ENCODE measurements around the gene RAB28. TPM values are rescaled to one million over a fixed set of nuclear protein-coding genes. Genes with fewer than 3 reads are reported as not detected.

The RAB28 gene
- total and polyA plus RNA-seq, 4 donors = 14.7 to 20.6 (median 18.1) TPM

DNA sequence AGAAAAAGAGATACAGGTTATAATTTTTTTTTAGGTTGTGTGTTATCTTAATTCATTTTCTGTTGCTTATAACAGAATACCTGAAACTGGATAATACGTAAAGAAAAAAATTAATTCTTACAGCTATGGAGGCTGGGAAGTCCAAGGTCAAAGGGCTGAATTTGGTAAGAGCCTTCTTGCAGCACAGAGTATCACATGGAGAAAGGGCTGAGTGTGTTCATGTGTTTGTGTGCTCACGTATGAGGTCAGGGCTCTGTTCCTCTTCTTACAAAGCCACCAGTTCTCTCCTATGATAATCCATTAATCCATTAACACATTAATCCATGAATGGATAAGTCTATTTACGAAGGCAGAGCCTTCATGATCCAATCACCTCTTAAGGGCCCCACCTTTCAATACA lies 8.6 kb upstream of the RAB28 start:
- H3K36me3 ChIP-seq (ENCODE audit: control insufficient read depth in 1 of 2, insufficient read depth in 2 of 2, low read length in 1 of 2) = no peaks in the 10 kb centered on the region
- WGBS, 2 donors = 81 to 87% methylated on average over 3 of the region's 3 CpGs
- H3K27me3 ChIP-seq (ENCODE audit: control insufficient read depth in 1 of 2, insufficient read depth in 2 of 2, low read length in 1 of 2) = no peaks in the 10 kb centered on the region
- H3K4me1 ChIP-seq (ENCODE audit: control insufficient read depth in 1 of 2, insufficient read depth in 2 of 2, low read length in 2 of 2) = no peaks in the 10 kb centered on the region
- H3K4me3 ChIP-seq (ENCODE audit: low read length in 2 of 2) = no peak overlapping the region
- DNase-seq (no peak), ATAC-seq (ENCODE audit: low FRiP score) (no peak)
- intact Hi-C loops (cut with DNase I) = no loop called here
- peaks cover 1% of the 10 kb centered on the region for H3K9me3 ChIP-seq (ENCODE audit: control insufficient read depth, low read length)
- H3K27ac ChIP-seq (ENCODE audit: low read depth in 1 of 2, low read length in 2 of 2) = no peak overlapping the region

GRCh38 chr4:13484749-13485221 lies 645 bp upstream of the RAB28 start:
- intact Hi-C loops (cut with DNase I) = loop anchor here (5.0 to 10.0 kb wide), 2 partner anchors 140 to 632 kb away; partner anchors contain the start of gene BOD1L1 (in 1 of the 2)
- WGBS, 2 donors = 2 to 5% methylated on average over 23 of the region's 23 CpGs
- no peak for ATAC-seq (ENCODE audit: low FRiP score)

GRCh38 chr4:13483768-13484121 lies 395 bp downstream of the RAB28 start:
- ATAC-seq (ENCODE audit: low FRiP score) (peak; percentile 85), DNase-seq (peak in 1 of 2 donors; percentile 71)
- WGBS, 2 donors = 0% methylated on average over 22 to 30 of the region's 30 CpGs
- intact Hi-C loops (cut with DNase I) = loop anchor here (5.0 to 10.0 kb wide), 2 partner anchors 141 to 631 kb away; partner anchors contain the start of gene BOD1L1 (in 1 of the 2)
- no peaks in the 10 kb centered on the region for H3K27me3 ChIP-seq (ENCODE audit: control insufficient read depth in 1 of 2, insufficient read depth in 2 of 2, low read length in 1 of 2)
- H3K36me3 ChIP-seq (ENCODE audit: control insufficient read depth in 1 of 2, insufficient read depth in 2 of 2, low read length in 1 of 2) = no peaks in the 10 kb centered on the region
- peak overlapping the region; percentile 88 to 90 for H3K4me3 ChIP-seq (ENCODE audit: low read length in 2 of 2)
- peaks cover 2% of the 10 kb centered on the region for H3K9me3 ChIP-seq (ENCODE audit: control insufficient read depth, low read length)
- H3K4me1 ChIP-seq (ENCODE audit: control insufficient read depth in 1 of 2, insufficient read depth in 2 of 2, low read length in 2 of 2) = peaks cover 0 to 3% of the 10 kb centered on the region in 2 donors
- peak overlapping the region; percentile 38 to 87 for H3K27ac ChIP-seq (ENCODE audit: low read depth in 1 of 2, low read length in 2 of 2)

More at GRCh38 chr4:13484749-13485221, 645 bp upstream of the RAB28 start:
- no peak for DNase-seq
- H3K4me3 ChIP-seq (ENCODE audit: low read length in 2 of 2) = peak overlapping the region; percentile 60 to 90
- H3K27ac ChIP-seq (ENCODE audit: low read depth in 1 of 2, low read length in 2 of 2) = peak overlapping the region in 1 of 2 donors; percentile 61
- H3K27me3 ChIP-seq (ENCODE audit: control insufficient read depth in 1 of 2, insufficient read depth in 2 of 2, low read length in 1 of 2) = no peaks in the 10 kb centered on the region
- H3K9me3 ChIP-seq (ENCODE audit: control insufficient read depth, low read length) = peaks cover 2% of the 10 kb centered on the region
- H3K4me1 ChIP-seq (ENCODE audit: control insufficient read depth in 1 of 2, insufficient read depth in 2 of 2, low read length in 2 of 2) = peaks cover 0 to 3% of the 10 kb centered on the region in 2 donors
- no peaks in the 10 kb centered on the region for H3K36me3 ChIP-seq (ENCODE audit: control insufficient read depth in 1 of 2, insufficient read depth in 2 of 2, low read length in 1 of 2)

DNA sequence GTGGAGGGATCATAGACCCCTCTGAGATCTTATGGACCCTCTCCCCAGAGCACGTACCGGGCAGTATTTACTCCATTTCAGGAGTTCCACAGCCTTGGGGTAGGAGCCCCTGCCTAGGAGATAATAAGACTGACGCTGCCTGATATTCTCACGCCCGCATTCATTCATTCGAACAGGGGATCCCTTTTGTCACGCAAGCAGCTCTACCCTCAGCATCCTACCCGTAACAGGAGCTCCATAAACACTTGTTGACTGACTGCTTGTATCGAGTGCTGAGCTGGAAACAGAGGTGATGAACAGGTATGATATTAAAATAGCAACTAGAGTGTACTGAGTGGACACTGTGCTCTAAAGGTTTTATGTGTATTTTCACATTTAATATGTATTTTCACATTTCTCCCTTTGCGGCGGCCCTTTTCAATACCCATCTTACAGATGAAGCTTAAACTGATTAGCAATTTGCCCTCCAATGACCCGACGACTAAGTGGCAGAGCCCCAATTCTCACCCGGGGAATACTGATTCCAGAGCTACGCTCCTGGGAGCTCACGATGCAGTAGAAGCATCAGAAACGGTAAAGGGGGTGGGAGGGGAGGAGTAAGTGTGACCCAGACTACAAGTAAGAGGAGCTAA lies 888 bp downstream of the RAB28 start:
- Histone ChIP-seq H3K27me3 (ENCODE audit: control insufficient read depth in 1 of 2, insufficient read depth in 2 of 2, low read length in 1 of 2) (no peaks in the 10 kb centered on the region), H3K27ac (ENCODE audit: low read depth in 1 of 2, low read length in 2 of 2) (peak overlapping the region; percentile 38 to 87), H3K36me3 (ENCODE audit: control insufficient read depth in 1 of 2, insufficient read depth in 2 of 2, low read length in 1 of 2) (no peaks in the 10 kb centered on the region), H3K4me3 (ENCODE audit: low read length in 2 of 2) (peak overlapping the region; percentile 88 to 90), H3K9me3 (ENCODE audit: control insufficient read depth, low read length) (peaks cover 2% of the 10 kb centered on the region), H3K4me1 (ENCODE audit: control insufficient read depth in 1 of 2, insufficient read depth in 2 of 2, low read length in 2 of 2) (peaks cover 0 to 3% of the 10 kb centered on the region in 2 donors)
- ATAC-seq (ENCODE audit: low FRiP score) (no peak), DNase-seq (no peak)
- intact Hi-C loops (cut with DNase I) = loop anchor here (5.0 to 10.0 kb wide), 2 partner anchors 142 to 631 kb away; partner anchors contain the start of gene BOD1L1 (in 1 of the 2)
- 6 to 8% methylated on average over 17 of the region's 17 CpGs for WGBS, 2 donors

DNA sequence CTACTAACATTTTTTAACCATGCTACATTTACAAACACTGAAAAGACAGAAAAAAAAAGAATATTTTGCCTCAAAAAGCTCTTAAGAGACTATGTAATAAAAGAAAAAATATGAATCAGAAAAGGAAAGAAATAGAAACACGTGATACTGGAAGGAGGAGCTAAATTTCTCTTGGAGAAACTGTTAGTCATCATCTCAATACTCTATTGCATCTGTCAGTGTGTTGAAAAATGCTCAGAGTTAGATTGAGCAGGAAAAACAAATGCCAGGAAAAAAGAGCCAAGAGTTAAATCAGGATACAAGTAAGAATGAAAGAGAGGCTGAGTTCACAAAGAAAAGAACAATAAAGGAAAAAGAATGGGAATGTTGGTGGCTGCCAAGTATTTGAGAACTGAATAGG lies 2.6 kb downstream of the RAB28 start:
- no peak for ATAC-seq (ENCODE audit: low FRiP score)
- Histone ChIP-seq H3K27me3 (ENCODE audit: control insufficient read depth in 1 of 2, insufficient read depth in 2 of 2, low read length in 1 of 2) (no peaks in the 10 kb centered on the region), H3K4me3 (ENCODE audit: low read length in 2 of 2) (no peak overlapping the region), H3K27ac (ENCODE audit: low read depth in 1 of 2, low read length in 2 of 2) (no peak overlapping the region), H3K9me3 (ENCODE audit: control insufficient read depth, low read length) (no peaks in the 10 kb centered on the region), H3K4me1 (ENCODE audit: control insufficient read depth in 1 of 2, insufficient read depth in 2 of 2, low read length in 2 of 2) (peaks cover 0 to 3% of the 10 kb centered on the region in 2 donors), H3K36me3 (ENCODE audit: control insufficient read depth in 1 of 2, insufficient read depth in 2 of 2, low read length in 1 of 2) (no peaks in the 10 kb centered on the region)
- intact Hi-C loops (cut with DNase I) = loop anchor here (5.0 to 10.0 kb wide), 2 partner anchors 143 to 629 kb away; partner anchors contain the start of gene BOD1L1 (in 1 of the 2)
- WGBS, 2 donors = 2 to 3% methylated on average over 1 of the region's 1 CpG
- DNase-seq = no peak

DNA sequence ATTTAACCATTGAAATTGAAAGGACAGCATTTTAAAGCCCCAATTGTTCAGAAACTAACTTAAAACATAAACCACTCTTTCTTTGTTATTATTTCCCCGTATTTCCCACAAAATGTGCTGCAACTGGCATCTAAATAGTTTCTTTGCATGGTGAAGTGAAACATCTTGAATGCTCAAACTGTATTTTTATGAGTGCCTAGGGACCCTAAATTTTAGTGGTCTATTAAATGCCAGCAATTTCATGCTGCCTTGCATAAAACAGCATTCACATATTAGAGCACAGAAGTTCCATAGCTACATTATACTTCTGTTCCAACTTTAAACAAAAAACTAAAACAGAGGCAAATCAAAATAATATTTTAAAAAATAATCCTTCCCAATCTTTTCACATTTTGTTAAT lies 5.4 kb downstream of the RAB28 start:
- peaks cover 0 to 3% of the 10 kb centered on the region in 2 donors for H3K4me1 ChIP-seq (ENCODE audit: control insufficient read depth in 1 of 2, insufficient read depth in 2 of 2, low read length in 2 of 2)
- ATAC-seq (ENCODE audit: low FRiP score) (no peak), DNase-seq (no peak)
- no peak overlapping the region for H3K27ac ChIP-seq (ENCODE audit: low read depth in 1 of 2, low read length in 2 of 2)
- no peaks in the 10 kb centered on the region for H3K27me3 ChIP-seq (ENCODE audit: control insufficient read depth in 1 of 2, insufficient read depth in 2 of 2, low read length in 1 of 2)
- no peaks in the 10 kb centered on the region for H3K9me3 ChIP-seq (ENCODE audit: control insufficient read depth, low read length)
- WGBS, 2 donors = 94 to 96% methylated on average over 1 of the region's 1 CpG
- intact Hi-C loops (cut with DNase I) = no loop called here
- H3K36me3 ChIP-seq (ENCODE audit: control insufficient read depth in 1 of 2, insufficient read depth in 2 of 2, low read length in 1 of 2) = no peaks in the 10 kb centered on the region
- H3K4me3 ChIP-seq (ENCODE audit: low read length in 2 of 2) = no peak overlapping the region

GRCh38 chr4:13478131-13478530 lies 6.0 kb downstream of the RAB28 start:
- H3K9me3 ChIP-seq (ENCODE audit: control insufficient read depth, low read length) = no peaks in the 10 kb centered on the region
- peaks cover 0 to 3% of the 10 kb centered on the region in 2 donors for H3K4me1 ChIP-seq (ENCODE audit: control insufficient read depth in 1 of 2, insufficient read depth in 2 of 2, low read length in 2 of 2)
- H3K27me3 ChIP-seq (ENCODE audit: control insufficient read depth in 1 of 2, insufficient read depth in 2 of 2, low read length in 1 of 2) = no peaks in the 10 kb centered on the region
- 96% methylated on average over 2 of the region's 2 CpGs for WGBS, 2 donors
- intact Hi-C loops (cut with DNase I) = no loop called here
- ATAC-seq (ENCODE audit: low FRiP score) = no peak
- DNase-seq = no peak
- H3K36me3 ChIP-seq (ENCODE audit: control insufficient read depth in 1 of 2, insufficient read depth in 2 of 2, low read length in 1 of 2) = no peaks in the 10 kb centered on the region
- no peak overlapping the region for H3K4me3 ChIP-seq (ENCODE audit: low read length in 2 of 2)
- H3K27ac ChIP-seq (ENCODE audit: low read depth in 1 of 2, low read length in 2 of 2) = no peak overlapping the region

DNA sequence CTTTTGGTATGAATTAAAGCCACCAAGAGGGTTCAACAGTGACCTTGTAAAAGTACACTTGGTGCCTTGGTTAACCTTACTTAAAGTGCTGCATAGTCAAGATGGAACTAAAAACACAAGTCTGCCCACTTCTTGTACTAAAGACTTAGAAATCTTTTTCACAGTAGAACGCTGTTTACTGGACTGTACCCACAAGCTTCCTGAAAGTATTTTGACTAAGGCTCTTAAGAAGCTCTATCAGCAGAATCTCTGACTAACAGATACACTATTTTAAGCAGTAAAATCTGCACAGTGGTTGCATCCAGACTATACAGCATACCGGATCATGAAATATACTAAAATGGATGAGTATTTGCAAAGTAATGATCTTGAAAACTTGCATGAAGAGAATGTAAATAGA lies 7.2 kb downstream of the RAB28 start:
- WGBS, 2 donors = 54 to 57% methylated on average over 2 of the region's 2 CpGs
- intact Hi-C loops (cut with DNase I) = no loop called here
- H3K27ac ChIP-seq (ENCODE audit: low read depth in 1 of 2, low read length in 2 of 2) = no peak overlapping the region
- no peak for DNase-seq
- no peaks in the 10 kb centered on the region for H3K36me3 ChIP-seq (ENCODE audit: control insufficient read depth in 1 of 2, insufficient read depth in 2 of 2, low read length in 1 of 2)
- H3K4me3 ChIP-seq (ENCODE audit: low read length in 2 of 2) = no peak overlapping the region
- no peaks in the 10 kb centered on the region for H3K27me3 ChIP-seq (ENCODE audit: control insufficient read depth in 1 of 2, insufficient read depth in 2 of 2, low read length in 1 of 2)
- no peaks in the 10 kb centered on the region for H3K9me3 ChIP-seq (ENCODE audit: control insufficient read depth, low read length)
- no peak for ATAC-seq (ENCODE audit: low FRiP score)
- no peaks in the 10 kb centered on the region for H3K4me1 ChIP-seq (ENCODE audit: control insufficient read depth in 1 of 2, insufficient read depth in 2 of 2, low read length in 2 of 2)

- no peak overlapping the region for H3K4me3 ChIP-seq (ENCODE audit: low read length in 2 of 2)
- intact Hi-C loops (cut with DNase I) = no loop called here
- no peak overlapping the region for H3K27ac ChIP-seq (ENCODE audit: low read depth in 1 of 2, low read length in 2 of 2)
- H3K27me3 ChIP-seq (ENCODE audit: control insufficient read depth in 1 of 2, insufficient read depth in 2 of 2, low read length in 1 of 2) = no peaks in the 10 kb centered on the region
- no peak for DNase-seq
- H3K36me3 ChIP-seq (ENCODE audit: control insufficient read depth in 1 of 2, insufficient read depth in 2 of 2, low read length in 1 of 2) = no peaks in the 10 kb centered on the region
- no peak for ATAC-seq (ENCODE audit: low FRiP score)
- no peaks in the 10 kb centered on the region for H3K4me1 ChIP-seq (ENCODE audit: control insufficient read depth in 1 of 2, insufficient read depth in 2 of 2, low read length in 2 of 2)
- no peaks in the 10 kb centered on the region for H3K9me3 ChIP-seq (ENCODE audit: control insufficient read depth, low read length)
These were observed 8.0 kb downstream of the RAB28 start for GRCh38 chr4:13476152-13476551.

All from aorta (tissue), 5 donors.